PC-3 (cell line): Measurements from ENCODE around the gene CFAP20DC.

Source experiments
- EZH2 ChIP-seq: fragments of 300-600 bp; sonication (generic); IDR thresholded peaks from one replicate; pipeline ENCODE4 v1.6.1; 2017; ENCODE audit warnings: antibody characterized with exemption, mild to moderate bottlenecking, low read length; ENCODE audit not compliant: unreplicated experiment
- EZH2phosphoT487 ChIP-seq: fragments of 300-600 bp; sonication (generic); IDR thresholded peaks from 2 replicates; pipeline ENCODE4 v1.6.1; 2018; ENCODE audit warnings: mild to moderate bottlenecking, antibody characterized with exemption, low read length, borderline replicate concordance
- TF ChIP-seq, protein P1 (sequence below): fragments of 300-600 bp; sonication (generic); conservative IDR thresholded peaks from 2 replicates; pipeline ENCODE4 v1.5.1; 2017; ENCODE audit warnings: antibody characterized with exemption, low read depth, mild to moderate bottlenecking, low read length

- TF ChIP-seq, protein P1, sequence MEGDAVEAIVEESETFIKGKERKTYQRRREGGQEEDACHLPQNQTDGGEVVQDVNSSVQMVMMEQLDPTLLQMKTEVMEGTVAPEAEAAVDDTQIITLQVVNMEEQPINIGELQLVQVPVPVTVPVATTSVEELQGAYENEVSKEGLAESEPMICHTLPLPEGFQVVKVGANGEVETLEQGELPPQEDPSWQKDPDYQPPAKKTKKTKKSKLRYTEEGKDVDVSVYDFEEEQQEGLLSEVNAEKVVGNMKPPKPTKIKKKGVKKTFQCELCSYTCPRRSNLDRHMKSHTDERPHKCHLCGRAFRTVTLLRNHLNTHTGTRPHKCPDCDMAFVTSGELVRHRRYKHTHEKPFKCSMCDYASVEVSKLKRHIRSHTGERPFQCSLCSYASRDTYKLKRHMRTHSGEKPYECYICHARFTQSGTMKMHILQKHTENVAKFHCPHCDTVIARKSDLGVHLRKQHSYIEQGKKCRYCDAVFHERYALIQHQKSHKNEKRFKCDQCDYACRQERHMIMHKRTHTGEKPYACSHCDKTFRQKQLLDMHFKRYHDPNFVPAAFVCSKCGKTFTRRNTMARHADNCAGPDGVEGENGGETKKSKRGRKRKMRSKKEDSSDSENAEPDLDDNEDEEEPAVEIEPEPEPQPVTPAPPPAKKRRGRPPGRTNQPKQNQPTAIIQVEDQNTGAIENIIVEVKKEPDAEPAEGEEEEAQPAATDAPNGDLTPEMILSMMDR, result no peak
- TF ChIP-seq EZH2 (no peak), EZH2phosphoT487 (no peak)
Measured at GRCh38 chr3:59082106-59082505, 32.3 kb upstream of the CFAP20DC start.
